ENCODE results near the gene FAM111A.
"Not testable (repeated sequence)": the region's sequence is repeated elsewhere in the genome, so short reads cannot be mapped to it uniquely, and the experiment has no call there.

The FAM111A gene

DNA sequence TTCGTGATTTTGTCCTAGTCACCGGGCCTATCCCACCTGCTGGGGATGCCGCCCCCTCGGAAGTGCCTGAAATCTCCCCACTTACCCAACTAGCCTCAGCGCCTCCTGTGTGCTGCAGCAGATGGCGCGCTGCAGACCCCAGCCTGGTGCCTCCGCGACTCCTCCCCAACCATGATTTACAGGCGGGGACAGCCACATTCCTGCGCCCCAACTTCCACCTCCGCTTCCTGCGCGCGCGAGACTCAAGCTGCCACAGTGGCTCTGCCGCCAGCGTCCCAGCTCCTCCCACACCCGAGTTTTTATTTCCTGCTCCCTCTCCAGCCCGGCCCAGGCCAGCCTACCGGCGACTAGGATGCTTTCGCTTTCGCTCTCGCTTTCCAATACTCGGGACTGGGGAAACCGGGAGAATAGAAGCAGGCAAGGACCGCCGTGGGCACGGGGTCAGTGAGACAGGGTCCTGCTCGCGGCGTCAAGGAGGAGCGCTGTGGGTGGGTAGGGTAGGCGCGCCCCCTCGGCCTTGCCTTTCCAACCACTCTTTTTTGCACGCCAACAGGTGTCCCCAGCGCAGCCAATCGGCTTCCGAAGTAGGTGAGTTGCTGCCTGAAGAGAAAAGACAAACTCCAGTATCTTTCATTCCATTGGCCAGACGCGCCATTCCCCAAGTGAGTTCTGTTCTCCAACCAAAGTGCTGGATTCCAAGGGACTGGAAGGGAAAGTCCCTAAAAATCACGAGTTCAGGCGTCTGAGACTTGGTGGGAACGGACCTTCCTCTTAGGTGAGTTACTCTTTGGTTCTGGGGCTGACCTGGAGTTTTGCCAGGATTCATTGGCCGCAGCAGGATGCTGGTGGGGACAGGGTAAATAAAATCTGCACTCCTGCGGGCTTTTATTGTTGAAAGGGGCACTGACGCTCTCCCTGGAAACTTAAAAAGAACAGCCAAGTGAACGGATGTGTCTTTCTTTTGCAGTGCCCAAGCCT is at the start of gene FAM111A:
FAM111A (plus strand) TSS at position 327 of the 978 bp plus-strand sequence. CDS start 6,017 bp downstream, outside the sequence.
- DNase-seq (ENCODE audit: low spot score): peak; percentile 85

DNA sequence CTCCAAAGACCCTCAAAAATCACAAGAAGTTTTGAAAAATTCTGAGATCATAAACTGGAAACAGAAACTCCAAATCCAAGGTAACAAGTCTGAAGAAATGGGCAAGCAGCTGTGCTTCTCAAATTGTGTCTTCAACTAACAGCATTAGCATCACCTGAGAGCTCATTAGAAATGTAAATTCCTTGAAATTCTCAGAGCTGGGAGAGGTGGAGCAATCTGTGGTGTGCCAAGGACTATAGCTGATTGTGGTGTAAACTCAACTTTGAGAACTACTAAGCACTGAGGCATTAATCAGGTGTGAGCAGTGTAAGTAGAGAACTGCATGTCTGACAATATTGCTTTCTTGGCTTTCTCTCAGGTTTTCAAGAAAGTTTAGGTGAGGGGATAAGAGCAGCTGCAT is 49.1 kb upstream of the FAM111A start:
- not testable (repeated sequence) for DNase-seq (ENCODE audit: low spot score)

- DNase-seq (ENCODE audit: low spot score): not testable (repeated sequence)
Observed at GRCh38 chr11:59095225-59095624, 47.4 kb upstream of the FAM111A start.

- DNase-seq (ENCODE audit: low spot score): not testable (repeated sequence)
Observed at GRCh38 chr11:59095972-59096575, 46.6 kb upstream of the FAM111A start.

DNA sequence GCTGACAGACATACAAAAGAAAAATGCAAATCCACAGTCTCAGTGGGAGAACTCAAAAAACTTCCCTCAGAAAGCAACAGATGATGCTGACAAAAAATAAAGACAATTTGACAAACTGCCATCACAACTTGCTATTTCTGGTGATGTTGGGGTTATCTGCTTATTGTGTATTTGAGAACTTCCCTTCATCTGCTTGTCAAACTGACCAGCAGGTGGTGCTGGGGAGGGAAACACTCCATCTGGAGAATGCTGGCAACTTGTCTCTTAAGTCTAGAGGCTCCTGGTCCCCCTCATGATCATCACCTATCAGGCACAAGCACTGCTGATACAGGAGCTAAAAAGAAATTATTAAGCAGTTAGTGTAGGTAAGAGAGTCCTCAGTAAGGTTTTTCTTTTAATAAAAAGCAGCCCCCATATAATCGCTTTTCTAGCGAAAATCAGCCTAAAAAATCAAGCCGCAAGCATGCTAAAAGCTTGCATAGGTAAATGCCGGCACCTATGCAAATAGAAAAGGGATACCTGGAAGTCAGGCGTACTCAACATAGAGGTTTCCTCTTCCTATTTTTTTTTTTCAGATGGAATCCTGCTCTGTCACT is 45.4 kb upstream of the FAM111A start:
- DNase-seq (ENCODE audit: low spot score): peak; percentile 29

- DNase-seq (ENCODE audit: low spot score): not testable (repeated sequence)
Observed at GRCh38 chr11:59097938-59098337, 44.7 kb upstream of the FAM111A start.

DNA sequence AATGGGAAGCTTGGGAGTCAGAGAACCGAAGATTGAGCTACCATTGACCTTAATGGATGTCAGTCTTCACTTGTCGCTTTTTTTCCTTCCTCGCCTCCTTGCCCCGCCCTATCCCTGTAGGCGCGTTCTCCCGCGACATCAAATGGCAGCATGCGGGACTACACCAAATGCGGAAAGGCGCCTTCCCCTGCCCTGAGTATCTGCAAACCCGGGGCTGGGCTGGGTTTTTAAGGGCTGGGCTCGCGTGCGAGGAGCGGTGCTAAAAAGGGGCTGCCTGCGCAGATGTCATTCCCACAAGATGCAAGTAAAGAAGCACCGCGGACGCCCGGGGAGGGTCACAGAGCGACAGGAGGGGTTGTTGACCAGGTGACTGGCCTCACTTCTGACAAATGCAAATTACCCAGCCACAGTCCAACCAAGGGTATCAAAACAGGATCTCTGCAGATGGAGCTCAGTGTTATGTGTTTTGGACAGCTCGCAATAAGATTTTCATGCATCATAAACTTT is 40.3 kb upstream of the FAM111A start:
- DNase-seq (ENCODE audit: low spot score): peak; percentile 66

GRCh38 chr11:59106363-59107336 is 36.0 kb upstream of the FAM111A start, which contains the start of gene FAM111B:
TSS of gene FAM111B (plus strand) at chr11:59107237. CDS start at chr11:59109626, 2,389 bp downstream.
- peak; percentile 83 for DNase-seq (ENCODE audit: low spot score)

DNA sequence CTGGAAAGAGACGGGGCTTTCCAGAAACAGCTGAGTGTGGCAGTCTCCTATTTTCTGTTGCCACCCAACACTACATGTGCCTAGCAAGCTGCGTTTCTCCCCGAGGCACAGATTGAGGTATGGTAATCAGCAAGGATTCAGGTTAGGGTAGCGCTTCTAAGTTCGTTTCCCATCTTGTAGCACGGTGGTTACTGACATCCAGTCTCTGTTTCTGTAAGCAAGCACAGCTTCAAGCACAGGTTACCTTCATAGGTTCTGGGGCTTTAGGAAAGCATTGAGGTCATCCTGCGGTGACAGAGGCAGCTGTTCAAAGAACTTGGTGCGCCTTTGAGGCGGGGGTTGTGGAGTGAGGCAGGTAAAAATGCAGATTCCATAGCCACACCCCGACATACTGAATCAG is 34.9 kb upstream of the FAM111A start:
- DNase-seq (ENCODE audit: low spot score): not testable (repeated sequence)

DNA sequence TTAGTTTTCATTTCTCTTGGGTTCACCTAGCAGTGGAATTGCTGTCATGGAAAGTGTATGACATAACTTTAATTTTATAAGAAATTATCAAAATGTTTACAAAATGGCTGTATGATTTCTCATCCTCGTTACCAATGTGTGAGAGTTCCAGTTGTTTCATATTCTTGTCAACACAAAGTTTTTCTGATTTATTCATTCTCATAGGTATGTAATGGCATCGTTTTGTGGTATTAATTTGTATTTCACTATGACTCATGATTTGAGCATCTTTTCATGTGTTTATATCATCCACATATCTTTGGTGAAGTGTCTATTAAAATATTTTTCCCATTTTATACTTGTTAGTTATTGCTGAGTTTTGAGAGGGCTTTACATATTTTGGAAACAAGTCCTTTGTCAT is 30.2 kb upstream of the FAM111A start:
- DNase-seq (ENCODE audit: low spot score): no peak

GRCh38 chr11:59114344-59114743 is 28.3 kb upstream of the FAM111A start:
- DNase-seq (ENCODE audit: low spot score): no peak

GRCh38 chr11:59115553-59115952 is 27.1 kb upstream of the FAM111A start:
- no peak for DNase-seq (ENCODE audit: low spot score)

GRCh38 chr11:59117774-59118173 is 24.9 kb upstream of the FAM111A start:
- no peak for DNase-seq (ENCODE audit: low spot score)

DNA sequence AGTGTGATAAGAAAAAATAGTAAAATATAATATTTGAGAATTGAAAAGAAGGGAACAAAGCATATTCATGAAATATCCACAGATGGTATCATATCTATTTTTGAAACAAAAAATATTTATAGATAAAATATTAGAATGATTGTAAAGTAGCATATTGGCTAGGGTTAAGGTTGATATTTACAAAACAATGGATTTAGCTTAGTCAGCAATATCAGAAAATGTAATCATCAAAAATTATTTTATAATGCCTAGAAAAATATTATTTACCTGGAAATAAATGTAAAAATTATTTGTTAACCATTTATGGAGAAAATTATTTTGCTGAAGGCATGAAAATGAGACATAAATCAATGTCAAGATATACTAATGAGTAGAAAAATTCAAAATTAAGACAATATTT is 22.8 kb upstream of the FAM111A start:
- DNase-seq (ENCODE audit: low spot score): no peak

DNA sequence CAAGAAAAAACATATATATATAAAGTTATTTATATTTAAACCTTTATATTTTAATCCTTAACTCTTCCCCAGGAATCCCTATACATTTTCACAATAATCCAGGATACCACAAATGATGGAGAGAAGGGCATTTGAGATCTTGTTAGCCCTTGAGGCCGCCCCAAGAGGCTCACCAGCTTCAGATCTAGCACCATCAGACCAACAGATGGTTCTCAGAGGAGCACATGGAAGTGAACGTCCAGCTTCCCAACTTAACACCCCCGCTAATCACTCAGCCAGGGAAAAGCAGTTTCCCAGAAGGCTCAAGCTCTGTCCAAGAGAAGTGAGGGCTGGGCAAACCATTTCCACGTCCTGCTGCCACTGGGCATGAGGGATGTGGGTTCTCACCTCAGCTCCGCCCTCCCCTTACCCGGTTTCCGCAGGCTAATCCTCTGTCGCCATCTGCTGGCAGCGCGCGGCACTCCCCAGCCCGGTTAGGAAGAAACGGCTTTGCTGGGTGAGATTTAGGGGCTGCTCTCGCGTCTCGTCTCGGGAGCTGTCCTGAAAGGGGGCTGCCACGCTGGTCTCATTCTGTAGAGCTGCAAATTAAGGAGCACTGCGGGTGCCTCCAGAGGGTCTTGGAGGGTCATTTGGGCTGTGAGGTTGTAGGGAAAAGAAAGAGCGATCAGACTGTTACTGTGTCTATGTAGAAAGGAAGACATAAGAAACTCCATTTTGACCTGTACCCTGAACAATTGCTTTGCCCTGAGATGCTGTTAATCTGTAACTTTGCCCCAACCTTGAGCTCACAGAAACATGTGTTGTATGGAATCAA is 6.8 kb upstream of the FAM111A start:
- peak; percentile 87 for DNase-seq (ENCODE audit: low spot score)

GRCh38 chr11:59136551-59136950 is 6.1 kb upstream of the FAM111A start:
- not testable (repeated sequence) for DNase-seq (ENCODE audit: low spot score)

- no peak for DNase-seq (ENCODE audit: low spot score)
Observed at GRCh38 chr11:59137190-59137589, 5.5 kb upstream of the FAM111A start.

GRCh38 chr11:59138643-59139042 is 4.0 kb upstream of the FAM111A start:
- DNase-seq (ENCODE audit: low spot score): no peak

DNA sequence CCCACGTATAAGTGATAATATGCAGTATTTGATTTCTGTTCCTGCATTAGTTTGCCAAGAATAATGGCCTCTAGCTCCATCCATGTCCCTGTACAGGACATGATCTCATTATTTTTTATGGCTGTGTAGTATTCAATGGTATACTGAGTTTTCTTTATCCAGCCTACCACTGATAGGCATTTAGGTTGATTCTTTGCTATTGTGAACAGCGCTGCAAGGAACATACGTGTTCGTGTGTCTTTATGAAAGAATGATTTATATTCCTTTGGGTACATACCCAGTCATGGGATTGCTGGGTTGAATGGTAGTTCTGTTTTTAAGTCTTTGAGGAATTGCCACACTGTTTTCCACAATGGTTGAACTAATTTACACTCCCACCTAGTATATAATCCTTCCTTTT is 1.5 kb upstream of the FAM111A start:
- no peak for DNase-seq (ENCODE audit: low spot score)

Data from germinal center (tissue), 1 donor.